ENCODE measurements around the gene PDZD2. TPM values are rescaled to one million over a fixed set of nuclear protein-coding genes. Genes with fewer than 3 reads are reported as not detected.

PDZD2 gene
- total RNA-seq, 1 donor from 2014 or later, result not detected

DNA sequence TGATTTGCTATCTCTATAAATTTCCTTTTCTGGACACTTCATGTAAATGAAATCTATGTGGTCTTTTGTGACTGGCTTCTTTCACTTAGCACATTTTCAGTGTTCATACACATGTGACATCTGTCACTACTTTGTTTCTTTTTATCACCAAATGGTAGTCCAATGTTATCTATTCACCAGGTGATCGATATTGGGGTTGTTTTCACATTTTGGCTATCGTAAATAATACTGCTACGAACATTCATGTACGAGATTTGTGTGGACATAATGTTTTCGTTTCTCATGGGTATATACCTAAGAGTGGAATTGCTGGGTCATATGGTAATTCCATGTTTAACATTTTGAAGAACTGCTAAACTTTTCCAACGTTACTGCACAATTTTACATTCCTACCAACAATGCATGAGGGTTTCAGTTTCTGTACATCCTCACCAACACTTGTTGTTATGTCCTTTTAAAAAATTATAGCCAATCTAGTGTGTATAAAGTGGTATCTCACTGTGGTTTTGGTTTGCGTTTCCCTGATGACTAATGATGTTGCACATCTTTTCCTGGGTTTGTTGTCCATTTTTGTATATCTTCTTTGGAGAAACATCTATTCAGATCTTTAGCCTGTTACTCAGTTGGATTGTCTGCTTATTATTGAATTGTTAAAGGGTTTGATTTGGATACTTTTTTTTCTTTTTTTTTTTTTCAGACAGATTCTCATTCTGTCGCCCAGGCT is 263.0 kb downstream of the PDZD2 start:
- no peak overlapping the region for H3K27ac Mint-ChIP-seq

DNA sequence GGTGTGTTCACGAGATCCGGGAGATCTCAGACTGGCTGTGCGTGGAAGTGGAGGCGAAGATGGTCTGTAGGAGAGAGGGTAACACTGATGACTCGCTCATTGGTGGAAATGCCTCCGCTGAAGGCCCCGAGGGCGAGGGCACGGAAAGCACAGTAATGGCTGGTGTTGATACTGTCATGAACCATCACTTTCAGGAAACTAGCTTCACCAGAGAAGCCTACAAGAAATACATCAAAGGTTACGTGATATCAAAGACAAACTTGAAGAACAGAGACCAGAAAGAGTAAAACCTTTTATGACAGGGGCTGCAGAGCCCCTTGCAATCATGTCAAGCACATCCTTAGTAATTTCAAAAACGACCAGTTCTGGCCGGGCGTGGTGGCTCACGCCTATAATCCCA is 269.5 kb downstream of the PDZD2 start:
- no peak overlapping the region for H3K27ac Mint-ChIP-seq
- no peaks in the 10 kb centered on the region for H3K27me3 Mint-ChIP-seq (ENCODE audit: insufficient read depth)
- H3K36me3 Mint-ChIP-seq (ENCODE audit: low read depth), result no peaks in the 10 kb centered on the region
- H3K9me3 Mint-ChIP-seq, result no peaks in the 10 kb centered on the region
- no peaks in the 10 kb centered on the region for H3K4me1 Mint-ChIP-seq (ENCODE audit: low read depth)
- no peak overlapping the region for H3K4me3 Mint-ChIP-seq
- intact Hi-C loops (cut with micrococcal nuclease), result no loop called here
- DNase-seq (ENCODE audit: low spot score), result no peak

More for the DNA sequence above, 263.0 kb downstream of the PDZD2 start:
- Mint-ChIP-seq H3K36me3 (ENCODE audit: low read depth) (no peaks in the 10 kb centered on the region), H3K27me3 (ENCODE audit: insufficient read depth) (no peaks in the 10 kb centered on the region), H3K4me3 (no peak overlapping the region), H3K4me1 (ENCODE audit: low read depth) (no peaks in the 10 kb centered on the region), H3K9me3 (no peaks in the 10 kb centered on the region)
- no peak for DNase-seq (ENCODE audit: low spot score)
- intact Hi-C loops (cut with micrococcal nuclease), result no loop called here

DNA sequence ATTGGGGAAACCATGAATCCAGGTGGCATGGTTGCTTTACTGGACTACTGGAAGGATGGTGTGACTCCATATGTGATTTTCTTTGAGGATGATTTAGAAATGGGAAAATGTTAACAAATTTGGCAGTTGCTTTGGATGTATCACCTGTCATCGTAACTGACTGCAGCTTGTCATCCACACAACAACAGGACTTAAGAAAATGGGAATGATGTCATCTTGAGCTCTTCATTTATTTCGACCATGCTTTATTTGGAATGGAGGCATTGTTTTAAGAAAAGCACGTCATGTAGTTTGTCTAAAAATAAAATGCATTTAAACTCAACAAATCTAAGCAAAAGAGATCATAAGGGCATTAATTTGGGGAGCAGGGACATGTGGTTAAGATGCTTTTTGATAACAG is 270.1 kb downstream of the PDZD2 start:
- H3K4me3 Mint-ChIP-seq, result no peak overlapping the region
- intact Hi-C loops (cut with micrococcal nuclease), result no loop called here
- no peaks in the 10 kb centered on the region for H3K36me3 Mint-ChIP-seq (ENCODE audit: low read depth)
- no peaks in the 10 kb centered on the region for H3K27me3 Mint-ChIP-seq (ENCODE audit: insufficient read depth)
- H3K27ac Mint-ChIP-seq, result no peak overlapping the region
- no peaks in the 10 kb centered on the region for H3K9me3 Mint-ChIP-seq
- no peak for DNase-seq (ENCODE audit: low spot score)
- no peaks in the 10 kb centered on the region for H3K4me1 Mint-ChIP-seq (ENCODE audit: low read depth)

DNA sequence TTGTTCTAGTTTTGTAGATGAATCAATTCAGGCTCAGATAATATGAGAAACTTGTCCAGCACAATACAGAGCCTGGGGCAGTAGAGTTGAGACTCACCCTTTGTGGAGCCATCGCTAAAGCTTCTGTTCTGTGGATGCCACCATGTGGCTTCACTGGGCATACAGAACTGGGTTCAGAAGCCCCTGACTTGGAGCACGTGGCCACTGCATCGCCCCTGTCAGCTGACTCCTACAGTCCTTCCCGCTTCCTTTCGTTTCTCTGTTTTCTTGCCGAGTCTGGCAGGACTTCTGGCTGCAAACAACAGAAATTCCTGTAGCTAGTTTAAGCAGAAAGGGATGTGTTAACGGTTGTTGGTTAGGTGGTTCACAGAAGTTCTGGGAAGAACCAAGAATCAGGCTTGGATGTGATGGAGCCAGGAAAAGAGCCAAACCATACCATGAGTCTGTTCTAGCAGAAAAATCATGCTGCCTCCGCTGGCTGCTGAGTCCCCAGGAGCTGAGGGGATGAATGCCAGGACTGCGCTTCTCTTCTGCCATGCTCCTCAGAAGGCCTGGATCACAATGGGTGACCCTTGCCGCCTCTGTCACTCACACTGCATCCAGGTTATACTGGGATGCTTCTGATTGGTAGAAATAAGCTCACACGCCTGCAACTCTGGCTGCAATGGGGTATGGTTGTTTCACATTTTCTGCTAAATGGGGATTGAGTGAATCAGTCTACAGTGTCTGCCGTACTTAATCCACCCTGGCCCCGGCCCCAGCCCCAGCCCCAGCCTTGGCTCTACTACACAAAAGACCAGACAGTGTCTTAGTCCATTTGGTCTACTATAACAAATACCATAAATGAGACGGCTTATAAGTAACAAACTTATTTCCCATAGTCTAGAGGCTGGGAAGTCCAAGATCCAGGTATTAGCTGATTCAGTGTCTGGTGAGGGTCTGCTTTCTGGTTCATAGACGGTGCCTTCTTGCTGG is 272.6 kb downstream of the PDZD2 start:
- Mint-ChIP-seq H3K27ac (no peak overlapping the region), H3K9me3 (no peaks in the 10 kb centered on the region), H3K27me3 (ENCODE audit: insufficient read depth) (peaks cover 2% of the 10 kb centered on the region), H3K4me3 (no peak overlapping the region), H3K36me3 (ENCODE audit: low read depth) (no peaks in the 10 kb centered on the region), H3K4me1 (ENCODE audit: low read depth) (no peaks in the 10 kb centered on the region)
- DNase-seq (ENCODE audit: low spot score), result no peak
- intact Hi-C loops (cut with micrococcal nuclease), result no loop called here

GRCh38 chr5:31913808-31914207 is 274.9 kb downstream of the PDZD2 start:
- DNase-seq (ENCODE audit: low spot score), result no peak
- H3K27me3 Mint-ChIP-seq (ENCODE audit: insufficient read depth), result peaks cover 2% of the 10 kb centered on the region
- H3K27ac Mint-ChIP-seq, result no peak overlapping the region
- intact Hi-C loops (cut with micrococcal nuclease), result no loop called here
- no peaks in the 10 kb centered on the region for H3K4me1 Mint-ChIP-seq (ENCODE audit: low read depth)
- no peaks in the 10 kb centered on the region for H3K9me3 Mint-ChIP-seq
- H3K36me3 Mint-ChIP-seq (ENCODE audit: low read depth), result no peaks in the 10 kb centered on the region
- no peak overlapping the region for H3K4me3 Mint-ChIP-seq

DNA sequence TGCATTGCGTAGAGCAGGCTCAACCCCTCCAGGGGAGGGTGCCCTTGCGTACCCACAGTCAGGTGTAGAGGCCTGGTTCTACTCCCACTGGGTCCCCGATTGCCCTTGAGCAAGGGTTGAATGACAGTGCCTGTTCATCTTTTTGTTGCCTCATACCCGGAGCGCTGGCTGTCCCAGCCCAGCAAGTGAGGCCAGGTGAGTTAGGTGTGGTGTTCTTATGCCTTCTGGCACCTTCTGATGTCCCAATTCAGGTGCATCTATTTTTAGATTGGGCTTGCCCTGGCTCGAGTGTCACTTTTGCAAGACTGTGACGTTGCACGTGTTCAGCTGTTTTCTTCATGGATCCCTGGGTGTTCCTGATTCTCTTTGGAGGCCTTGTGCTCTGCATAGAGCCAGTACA is 277.4 kb downstream of the PDZD2 start:
- Mint-ChIP-seq H3K9me3 (no peaks in the 10 kb centered on the region), H3K4me3 (no peak overlapping the region), H3K36me3 (ENCODE audit: low read depth) (no peaks in the 10 kb centered on the region), H3K27ac (no peak overlapping the region), H3K4me1 (ENCODE audit: low read depth) (no peaks in the 10 kb centered on the region), H3K27me3 (ENCODE audit: insufficient read depth) (peaks cover 2% of the 10 kb centered on the region)
- DNase-seq (ENCODE audit: low spot score), result no peak
- intact Hi-C loops (cut with micrococcal nuclease), result no loop called here

DNA sequence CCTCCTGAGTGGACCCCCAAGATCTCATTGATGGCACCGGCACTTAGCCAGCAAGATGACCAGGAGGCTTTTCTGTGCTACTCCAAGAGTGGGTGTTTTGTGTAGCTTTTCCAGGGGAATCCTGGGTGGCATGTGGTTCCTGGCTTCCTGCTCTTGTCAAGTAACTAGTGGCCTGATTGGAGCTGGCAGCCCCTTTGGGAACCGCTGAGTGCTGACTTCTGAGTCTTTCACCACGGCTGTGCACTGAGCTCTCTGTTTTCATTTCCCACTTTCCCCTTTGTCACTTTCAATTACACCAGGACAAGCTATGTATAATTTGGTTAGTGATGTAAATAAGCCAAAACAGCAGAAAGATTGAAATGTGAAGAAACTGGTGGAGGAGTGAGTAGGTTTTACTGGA is 279.8 kb downstream of the PDZD2 start:
- H3K9me3 Mint-ChIP-seq, result no peaks in the 10 kb centered on the region
- intact Hi-C loops (cut with micrococcal nuclease), result no loop called here
- H3K4me3 Mint-ChIP-seq, result no peak overlapping the region
- DNase-seq (ENCODE audit: low spot score), result no peak
- no peak overlapping the region for H3K27ac Mint-ChIP-seq
- peaks cover 2% of the 10 kb centered on the region for H3K27me3 Mint-ChIP-seq (ENCODE audit: insufficient read depth)
- no peaks in the 10 kb centered on the region for H3K36me3 Mint-ChIP-seq (ENCODE audit: low read depth)
- H3K4me1 Mint-ChIP-seq (ENCODE audit: low read depth), result no peaks in the 10 kb centered on the region

DNA sequence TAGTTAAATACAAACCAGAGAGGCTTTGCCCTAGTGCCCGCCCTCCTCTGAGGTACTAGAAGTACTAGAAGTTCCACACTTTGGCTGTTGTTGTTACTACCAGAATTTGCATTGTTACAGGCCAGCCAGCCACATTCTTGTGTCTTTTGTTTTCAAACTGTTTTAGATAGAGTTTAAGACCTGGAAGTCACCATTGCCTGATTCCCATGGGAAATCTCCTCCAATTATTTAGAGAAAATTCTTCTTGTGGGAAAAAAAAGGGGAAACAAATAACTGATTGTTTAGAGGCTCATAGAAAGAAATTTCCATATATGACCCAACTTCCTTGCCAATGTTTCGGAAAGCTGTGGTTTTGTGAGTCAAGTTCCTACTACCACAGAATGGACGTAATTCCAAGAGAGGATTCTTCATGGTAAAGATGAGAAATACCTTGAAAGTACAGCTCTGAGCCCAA is 282.9 kb downstream of the PDZD2 start:
- no peaks in the 10 kb centered on the region for H3K9me3 Mint-ChIP-seq
- intact Hi-C loops (cut with micrococcal nuclease), result no loop called here
- H3K4me3 Mint-ChIP-seq, result no peak overlapping the region

GRCh38 chr5:31924005-31924404 is 285.1 kb downstream of the PDZD2 start:
- H3K4me1 Mint-ChIP-seq (ENCODE audit: low read depth), result no peaks in the 10 kb centered on the region
- no peak for DNase-seq (ENCODE audit: low spot score)

More for the DNA sequence above, 282.9 kb downstream of the PDZD2 start:
- Mint-ChIP-seq H3K4me1 (ENCODE audit: low read depth) (no peaks in the 10 kb centered on the region), H3K27me3 (ENCODE audit: insufficient read depth) (no peaks in the 10 kb centered on the region), H3K36me3 (ENCODE audit: low read depth) (no peaks in the 10 kb centered on the region), H3K27ac (no peak overlapping the region)
- no peak for DNase-seq (ENCODE audit: low spot score)

GRCh38 chr5:31931874-31932273 is 292.9 kb downstream of the PDZD2 start:
- no peaks in the 10 kb centered on the region for H3K27me3 Mint-ChIP-seq (ENCODE audit: insufficient read depth)
- intact Hi-C loops (cut with micrococcal nuclease), result no loop called here
- no peaks in the 10 kb centered on the region for H3K4me1 Mint-ChIP-seq (ENCODE audit: low read depth)
- no peak for DNase-seq (ENCODE audit: low spot score)
- H3K36me3 Mint-ChIP-seq (ENCODE audit: low read depth), result no peaks in the 10 kb centered on the region
- H3K4me3 Mint-ChIP-seq, result no peak overlapping the region
- H3K9me3 Mint-ChIP-seq, result no peaks in the 10 kb centered on the region
- no peak overlapping the region for H3K27ac Mint-ChIP-seq

More at GRCh38 chr5:31924005-31924404, 285.1 kb downstream of the PDZD2 start:
- H3K36me3 Mint-ChIP-seq (ENCODE audit: low read depth), result no peaks in the 10 kb centered on the region
- H3K27ac Mint-ChIP-seq, result no peak overlapping the region
- no peaks in the 10 kb centered on the region for H3K9me3 Mint-ChIP-seq
- intact Hi-C loops (cut with micrococcal nuclease), result no loop called here
- no peaks in the 10 kb centered on the region for H3K27me3 Mint-ChIP-seq (ENCODE audit: insufficient read depth)
- no peak overlapping the region for H3K4me3 Mint-ChIP-seq

- Mint-ChIP-seq H3K4me1 (ENCODE audit: low read depth) (no peaks in the 10 kb centered on the region), H3K27me3 (ENCODE audit: insufficient read depth) (peaks cover 2% of the 10 kb centered on the region), H3K9me3 (no peaks in the 10 kb centered on the region), H3K4me3 (no peak overlapping the region), H3K36me3 (ENCODE audit: low read depth) (no peaks in the 10 kb centered on the region), H3K27ac (no peak overlapping the region)
- DNase-seq (ENCODE audit: low spot score), result no peak
- intact Hi-C loops (cut with micrococcal nuclease), result no loop called here
Observed at GRCh38 chr5:31934156-31934555, 295.2 kb downstream of the PDZD2 start.

DNA sequence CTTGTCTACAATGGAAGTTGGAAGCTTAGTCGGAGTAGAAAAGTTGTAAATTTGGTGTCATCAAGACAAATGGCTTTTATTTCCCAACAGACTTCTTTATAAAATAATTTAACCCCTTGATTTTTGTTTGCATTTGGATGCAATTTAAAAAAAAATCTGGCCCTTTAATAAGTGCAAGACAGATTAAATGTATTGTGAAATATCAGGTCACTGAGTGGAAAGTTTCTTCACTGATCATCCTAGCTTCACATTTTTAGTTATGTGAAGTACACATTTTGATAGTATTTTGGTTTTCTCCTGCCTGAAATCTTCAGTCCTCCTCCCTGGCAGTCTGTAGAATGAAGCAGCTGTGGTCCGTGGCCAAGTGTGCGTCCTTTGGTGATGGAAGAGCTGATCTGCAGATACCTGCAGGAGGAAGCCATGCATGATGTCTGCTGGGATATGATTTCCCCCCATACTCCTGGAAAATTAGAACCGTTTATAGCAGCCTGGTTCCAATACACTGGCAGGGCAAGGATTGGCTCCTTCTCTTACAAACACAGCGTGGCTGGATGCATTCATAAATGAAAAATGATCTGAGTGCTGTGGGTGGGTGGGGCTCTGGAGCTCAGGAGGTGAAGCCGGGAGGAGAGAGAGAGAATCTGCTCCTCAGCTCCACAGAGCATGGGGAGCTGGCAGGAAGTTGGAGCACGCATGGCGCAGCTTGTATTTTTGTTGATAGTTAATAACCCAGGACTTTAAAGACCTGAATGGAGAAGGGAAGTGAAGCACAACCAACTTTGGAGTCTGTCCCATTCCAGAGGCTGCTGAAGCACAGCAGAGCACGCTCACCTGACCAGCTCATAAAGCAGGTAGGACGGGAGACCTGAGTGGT is 296.8 kb downstream of the PDZD2 start:
- H3K27me3 Mint-ChIP-seq (ENCODE audit: insufficient read depth), result peaks cover 2% of the 10 kb centered on the region
- H3K27ac Mint-ChIP-seq, result no peak overlapping the region
- intact Hi-C loops (cut with micrococcal nuclease), result no loop called here
- no peaks in the 10 kb centered on the region for H3K4me1 Mint-ChIP-seq (ENCODE audit: low read depth)
- no peak overlapping the region for H3K4me3 Mint-ChIP-seq
- DNase-seq (ENCODE audit: low spot score), result no peak
- no peaks in the 10 kb centered on the region for H3K9me3 Mint-ChIP-seq
- H3K36me3 Mint-ChIP-seq (ENCODE audit: low read depth), result no peaks in the 10 kb centered on the region

All from activated T-helper 1 cell treated with anti-CD3 and anti-CD28 coated beads, Interleukin-12 subunit alpha, Interleukin-12 subunit beta, Interleukin-2, Interleukin-4 antibody, amounts not matched to agents 30 ng/mL and 10 ng/mL and 1 ng/mL, durations not matched to agents 14 hours and 24 hours and 36 hours (primary cell).